ENCODE data around the gene SLC25A30. TPM values are rescaled to one million over a fixed set of nuclear protein-coding genes. Genes with fewer than 3 reads are reported as not detected.

The SLC25A30 gene
- total and polyA plus RNA-seq, 2 of the 13 experiments (the other 11 are each of a cell fraction or from before 2014, with no cell fraction given), result 19.6 to 22.5 TPM

GRCh38 chr13:45464687-45465453 is 46.7 kb upstream of the SLC25A30 start, which contains the start of gene COG3 (continued):
- TF ChIP-seq PHF5A (CRISPR knock-in tag; IDR thresholded peaks at IDR 0.05; ENCODE audit: low read depth, unreplicated experiment) (no peak), MXD3 (CRISPR knock-in tag; IDR thresholded peaks at IDR 0.05) (peak; percentile 47; the same call in 1 of the 2 replicates), RBFOX2 (IDR thresholded peaks at IDR 0.05; ENCODE audit: low read depth, low read length) (peak; percentile 99), KDM2A (CRISPR knock-in tag; IDR thresholded peaks at IDR 0.05; ENCODE audit: borderline replicate concordance, low read depth) (peak; percentile 83), ZNF317 (CRISPR knock-in tag; IDR thresholded peaks at IDR 0.05) (no peak), XRCC5 (optimal IDR thresholded peaks at IDR 0.05; ENCODE audit: low read length) (no peak), ZNF121 (CRISPR knock-in tag; IDR thresholded peaks at IDR 0.05) (no peak), ZNF225 (CRISPR knock-in tag; IDR thresholded peaks at IDR 0.05) (no peak; the same call in 1 of the 2 replicates), ZNF775 (CRISPR knock-in tag; IDR thresholded peaks at IDR 0.05; ENCODE audit: borderline replicate concordance) (no peak), ZNF549 (CRISPR knock-in tag; IDR thresholded peaks at IDR 0.05) (no peak), THYN1 (CRISPR knock-in tag; IDR thresholded peaks at IDR 0.05; ENCODE audit: borderline replicate concordance, low read depth) (no peak), CENPX (CRISPR knock-in tag; IDR thresholded peaks at IDR 0.05) (no peak), HHEX (CRISPR knock-in tag; IDR thresholded peaks at IDR 0.05) (no peak), ZNF138 (CRISPR knock-in tag; IDR thresholded peaks at IDR 0.05; ENCODE audit: low read depth) (no peak), FOSL1 (CRISPR knock-in tag; IDR thresholded peaks at IDR 0.05; ENCODE audit: borderline replicate concordance) (no peak), ZNF33B (CRISPR knock-in tag; IDR thresholded peaks at IDR 0.05) (no peak), ESRRA (CRISPR knock-in tag; IDR thresholded peaks at IDR 0.05; ENCODE audit: low read depth) (no peak), TAF1 (CRISPR knock-in tag; IDR thresholded peaks at IDR 0.05) (peak; percentile 94), ZNF501 (CRISPR knock-in tag; IDR thresholded peaks at IDR 0.05) (peak; percentile 88), KLF9 (CRISPR knock-in tag; IDR thresholded peaks at IDR 0.05; ENCODE audit: low read depth) (0 out of 2 replicates have a peak, but pooled peaks have one; percentile 31), ZNF615 (CRISPR knock-in tag; IDR thresholded peaks at IDR 0.05; ENCODE audit: borderline replicate concordance) (0 out of 2 replicates have a peak, but pooled peaks have one; percentile 77), JUNB (CRISPR knock-in tag; IDR thresholded peaks at IDR 0.05; ENCODE audit: borderline replicate concordance) (no peak), ZNF329 (CRISPR knock-in tag; IDR thresholded peaks at IDR 0.05; ENCODE audit: low read depth) (no peak), EZH2 (conservative IDR thresholded peaks at IDR 0.05; ENCODE audit: low read depth, low read length) (no peak), MYNN (CRISPR knock-in tag; IDR thresholded peaks at IDR 0.05; ENCODE audit: low read depth) (no peak), NFIB (CRISPR knock-in tag; IDR thresholded peaks at IDR 0.05; ENCODE audit: borderline replicate concordance) (no peak), HMGXB4 (CRISPR knock-in tag; IDR thresholded peaks at IDR 0.05; ENCODE audit: borderline replicate concordance in 1 of 2, low read depth in 1 of 2) (peak; percentile 68 to 82; a peak in 3 of 4 replicates), ZNF614 (CRISPR knock-in tag; IDR thresholded peaks at IDR 0.05; ENCODE audit: borderline replicate concordance) (peak; percentile 63; the same call in 1 of the 2 replicates), SNRNP70 (IDR thresholded peaks at IDR 0.05; ENCODE audit: low read depth, low read length) (no peak)

All from HepG2 (cell line).